IMR-90 (cell line): ENCODE results near the gene MERTK. TPM values are rescaled to one million over a fixed set of nuclear protein-coding genes. Genes with fewer than 3 reads are reported as not detected.

ENCODE experiments used
- ATAC-seq: fragments of 200-7000 bp; cut with Tn5 transposase; 2 replicates; pipeline ENCODE4 v1.9.1; 2020; ENCODE audit warnings: low read depth, mild to moderate bottlenecking, moderate library complexity
- BruUV-seq: library from RNA; stranded (reverse); fragments of 400-500 nt; replicated peaks from 2 replicates; lab custom pipeline; 2021; lab: Mats Ljungman, UMichigan
- CTCF ChIA-PET: fragments of 300-600 bp; formaldehyde crosslinking; extraction: SDS; loops from one replicate; lab custom pipeline; 2021; ENCODE audit warnings: antibody characterized with exemption; lab: Yijun Ruan, JAX
- POLR2A ChIA-PET: fragments of 300-600 bp; sonication (Branson Sonifier 250); formaldehyde crosslinking; loops from one replicate; lab custom pipeline; 2022; ENCODE audit warnings: antibody characterized with exemption; ENCODE audit not compliant: unreplicated experiment; lab: Charles Lee
- DNase-seq: peaks from one replicate; pipeline ENCODE4 v3.0.0; 2013
- H2AFZ ChIP-seq: replicated peaks from 2 replicates; pipeline ENCODE3; 2013; ENCODE audit warnings: low read length, mild to moderate bottlenecking; ENCODE audit not compliant: poor library complexity
- H2AK5ac ChIP-seq: 2 replicates; pipeline ENCODE4 v1.6.1; 2013; ENCODE audit warnings: low read depth, low read length, inconsistent platforms
- H2AK9ac ChIP-seq: replicated peaks from 2 replicates; pipeline ENCODE3; 2013; ENCODE audit warnings: mild to moderate bottlenecking, low read depth, low read length, moderate library complexity; ENCODE audit not compliant: poor library complexity
- H2BK120ac ChIP-seq: 2 replicates; pipeline ENCODE4 v1.6.1; 2013; ENCODE audit warnings: low read depth, low read length, inconsistent platforms
- H2BK15ac ChIP-seq: 3 replicates; pipeline ENCODE4 v1.6.1; 2013; ENCODE audit warnings: low read depth, low read length, inconsistent platforms
- H2BK20ac ChIP-seq: 2 replicates; pipeline ENCODE4 v1.6.1; 2013; ENCODE audit warnings: low read depth, mild to moderate bottlenecking, inconsistent platforms, low read length, moderate library complexity
- H2BK5ac ChIP-seq: 2 replicates; pipeline ENCODE4 v1.6.1; 2013; ENCODE audit warnings: mild to moderate bottlenecking, low read depth, low read length, inconsistent platforms; ENCODE audit not compliant: poor library complexity, severe bottlenecking
- H3K14ac ChIP-seq: replicated peaks from 2 replicates; pipeline ENCODE4 v1.6.1; 2013; ENCODE audit warnings: low read depth, low read length, inconsistent platforms
- H3K18ac ChIP-seq: 2 replicates; pipeline ENCODE4 v1.6.1; 2013; ENCODE audit warnings: low read depth, low read length, control low read depth
- H3K23ac ChIP-seq: 2 replicates; pipeline ENCODE4 v1.6.1; 2013; ENCODE audit warnings: low read depth, low read length, inconsistent platforms
- H3K27ac ChIP-seq: 2 replicates; pipeline ENCODE4 v1.5.1; 2013; ENCODE audit warnings: mild to moderate bottlenecking, control low read depth, low read length; ENCODE audit not compliant: insufficient read depth
- H3K27me3 ChIP-seq: 2 replicates; pipeline ENCODE4 v1.6.1; 2013; ENCODE audit warnings: low read length; ENCODE audit not compliant: control insufficient read depth, insufficient read depth
- H3K36me3 ChIP-seq: 2 replicates; pipeline ENCODE4 v1.6.1; 2013; ENCODE audit warnings: low read length, mixed read lengths; ENCODE audit not compliant: control insufficient read depth, insufficient read depth
- H3K4ac ChIP-seq: 2 replicates; pipeline ENCODE4 v1.6.1; 2013; ENCODE audit warnings: low read depth, low read length, inconsistent platforms
- H3K4me1 ChIP-seq: 2 replicates; pipeline ENCODE4 v1.6.1; 2013; ENCODE audit warnings: low read length, mixed read lengths; ENCODE audit not compliant: control insufficient read depth, insufficient read depth
- H3K4me2 ChIP-seq: 2 replicates; pipeline ENCODE4 v1.6.1; 2013; ENCODE audit warnings: low read depth, mild to moderate bottlenecking, control low read depth, low read length, moderate library complexity
- H3K4me3 ChIP-seq: 2 replicates; pipeline ENCODE4 v1.5.1; 2013; ENCODE audit warnings: low read depth, mild to moderate bottlenecking, control low read depth, low read length, moderate library complexity; ENCODE audit not compliant: insufficient read depth
- H3K56ac ChIP-seq: 2 replicates; pipeline ENCODE4 v1.6.1; 2013; ENCODE audit warnings: low read length, inconsistent platforms; ENCODE audit not compliant: insufficient read depth; ENCODE audit errors: extremely low read depth
- H3K79me1 ChIP-seq, 2 experiments: 2 replicates each; pipeline ENCODE4 v1.6.1; 2013; ENCODE audit warnings: low read length in 2 of 2, inconsistent platforms in 1 of 2, low read depth in 1 of 2
- H3K9ac ChIP-seq: 2 replicates; pipeline ENCODE4 v1.6.1; 2013; ENCODE audit warnings: low read depth, low read length, control low read depth
- H3K9me1 ChIP-seq: 2 replicates; pipeline ENCODE4 v1.6.1; 2013; ENCODE audit warnings: low read length, inconsistent platforms; ENCODE audit not compliant: insufficient read depth
- H3K9me3 ChIP-seq: 2 replicates; pipeline ENCODE4 v1.6.1; 2013; ENCODE audit warnings: low read length; ENCODE audit not compliant: control insufficient read depth, insufficient read depth
- H4K20me1 ChIP-seq: 2 replicates; pipeline ENCODE4 v1.6.1; 2013; ENCODE audit warnings: low read length, inconsistent platforms; ENCODE audit not compliant: insufficient read depth
- H4K5ac ChIP-seq: 2 replicates; pipeline ENCODE4 v1.6.1; 2013; ENCODE audit warnings: mild to moderate bottlenecking, low read depth, low read length, control low read depth
- H4K8ac ChIP-seq, 2 experiments: 2 replicates each; pipeline ENCODE4 v1.6.1; 2013; ENCODE audit warnings: low read depth in 2 of 2, low read length in 2 of 2, control low read depth in 1 of 2, inconsistent platforms in 1 of 2
- H4K91ac ChIP-seq: 2 replicates; pipeline ENCODE4 v1.6.1; 2013; ENCODE audit warnings: low read depth, low read length, inconsistent platforms; ENCODE audit not compliant: insufficient read depth
- BHLHE40 ChIP-seq: fragments of 150-350 bp; IDR thresholded peaks from 2 replicates; pipeline ENCODE4 v1.6.1; 2016; ENCODE audit warnings: mild to moderate bottlenecking, low read depth, low read length
- CEBPB ChIP-seq: IDR thresholded peaks from 2 replicates; pipeline ENCODE4 v1.6.1; 2012; ENCODE audit warnings: low read depth, low read length, improper control_type of control experiment
- CHD1 ChIP-seq: IDR thresholded peaks from 2 replicates; pipeline ENCODE4 v1.6.1; 2012; ENCODE audit warnings: low read depth, low read length, improper control_type of control experiment
- ELK1 ChIP-seq: fragments of 150-350 bp; IDR thresholded peaks from 2 replicates; pipeline ENCODE4 v1.6.1; 2016; ENCODE audit warnings: low read depth, mild to moderate bottlenecking, low read length, moderate library complexity, borderline replicate concordance
- NFE2L2 ChIP-seq: fragments of 150-350 bp; IDR thresholded peaks from 2 replicates; pipeline ENCODE4 v1.6.1; 2016; ENCODE audit warnings: low read depth, mild to moderate bottlenecking, low read length
- RFX5 ChIP-seq: IDR thresholded peaks from 2 replicates; pipeline ENCODE4 v1.8.0; 2012; ENCODE audit warnings: low read depth, mild to moderate bottlenecking, low read length, moderate library complexity
- SMC3 ChIP-seq: fragments of 150-350 bp; IDR thresholded peaks from 2 replicates; pipeline ENCODE4 v1.6.1; 2016; ENCODE audit warnings: low read depth, mild to moderate bottlenecking, antibody characterized with exemption, low read length, moderate library complexity
- WGBS, 2 experiments: methylation state at CpG; one replicate each; pipeline versions ENCODE4 v1.1.5 to v1.1.7; 2013; ENCODE audit warnings: missing lambda C conversion rate in 2 of 2; ENCODE audit not compliant: insufficient read length in 1 of 2; ENCODE audit errors: extremely low coverage in 2 of 2; 5-methylcytosine and 5-hydroxymethylcytosine counted together
- dilution Hi-C: fragments of 300-500 bp; cut with HindIII; formaldehyde crosslinking; loops from one replicate; pipeline ENCODE4 v1.14.3; 2018; ENCODE audit warnings: low sequenced_read_pairs; ENCODE audit not compliant: unreplicated experiment
- in situ Hi-C: fragments of 300-500 bp; cut with MboI; formaldehyde crosslinking; loops from 3 replicates; pipeline ENCODE4 v1.14.3; 2019; ENCODE audit warnings: low sequenced_read_pairs, inconsistent platforms, mixed read lengths
- intact Hi-C: fragments of 100-400 bp; cut with micrococcal nuclease; formaldehyde crosslinking; loops from 2 replicates; pipeline ENCODE4 v1.10.0; 2022
- polyA plus RNA-seq, 3 experiments: library from polyadenylated mRNA; depleted of rRNA; stranded (reverse); fragments of >200 nt; gene quantifications; 2 replicates each; pipeline ENCODE4 v1.2.3, GENCODE V29; 2012; ENCODE audit warnings: low replicate concordance in 1 of 3
- total RNA-seq: library from RNA; depleted of rRNA; stranded (reverse); fragments of >200 nt; gene quantifications from 2 replicates; pipeline ENCODE4 v1.2.3, GENCODE V29; 2012
- TF ChIP-seq, protein P1 (sequence below): fragments of 150-350 bp; IDR thresholded peaks from 2 replicates; pipeline ENCODE4 v1.6.1; 2017; ENCODE audit warnings: mild to moderate bottlenecking, antibody characterized with exemption, low read length, low read depth
- TF ChIP-seq, protein P2 (sequence below): conservative IDR thresholded peaks from 2 replicates; pipeline ENCODE4 v1.5.1; 2012; ENCODE audit warnings: mild to moderate bottlenecking, low read depth, low read length, improper control_type of control experiment

The MERTK gene
- total and polyA plus RNA-seq, 2 of the 4 experiments (the other 2 are of a cell fraction), result 0.36 to 0.62 TPM

DNA sequence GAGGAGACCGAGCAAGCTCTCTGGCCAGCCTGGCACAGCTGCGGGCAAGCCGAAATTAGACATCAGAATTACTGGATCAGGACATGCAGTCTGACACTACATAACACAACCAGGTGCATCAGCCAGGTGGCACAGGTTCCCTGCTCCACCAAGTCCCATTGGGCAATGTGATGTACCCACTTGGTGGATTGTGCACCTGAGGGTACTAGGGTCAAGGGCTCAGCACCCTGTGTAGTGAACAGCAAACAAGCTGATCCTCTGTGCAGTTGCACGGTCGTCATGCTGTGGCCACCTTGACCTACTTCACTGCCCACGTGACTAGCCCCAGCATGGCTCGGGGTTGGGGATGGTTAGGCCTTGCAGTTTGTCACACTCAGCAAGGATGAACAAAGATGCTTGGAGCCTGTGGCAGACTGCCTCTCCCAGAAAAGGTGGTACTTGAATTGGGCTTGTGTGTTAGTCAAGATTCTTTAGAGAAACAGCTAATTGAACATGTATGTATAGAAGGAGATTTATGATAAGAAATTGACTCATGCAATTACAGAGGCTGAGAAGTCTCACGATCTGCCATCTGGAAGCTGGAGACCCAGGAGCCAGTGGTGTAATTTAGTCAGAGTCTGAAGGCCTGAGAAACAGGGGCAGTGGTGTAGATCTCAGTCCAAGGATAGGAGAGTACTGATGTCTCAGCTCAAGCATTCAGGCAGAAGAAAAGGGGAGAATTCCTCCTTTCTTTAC lies 85.2 kb downstream of the MERTK start:
- Histone ChIP-seq H3K9ac (no peak overlapping the region), H2BK120ac (no peak overlapping the region), H2AK9ac (no peak overlapping the region), H3K4me1 (no peaks in the 10 kb centered on the region), H3K27ac (no peak overlapping the region), H3K79me1 (no peaks in the 10 kb centered on the region), H2BK15ac (no peak overlapping the region), H4K91ac (no peak overlapping the region), H2BK5ac (no peak overlapping the region), H2AFZ (no peak overlapping the region), H3K4ac (no peak overlapping the region), H3K56ac (no peak overlapping the region), H3K9me3 (no peaks in the 10 kb centered on the region), H3K23ac (no peak overlapping the region), H3K36me3 (no peaks in the 10 kb centered on the region), H2AK5ac (no peak overlapping the region), H3K4me2 (no peak overlapping the region), H4K5ac (no peak overlapping the region), H4K20me1 (no peaks in the 10 kb centered on the region), H2BK20ac (no peak overlapping the region), H3K4me3 (no peak overlapping the region), H3K18ac (no peak overlapping the region), H3K9me1 (no peaks in the 10 kb centered on the region), H3K14ac (no peak overlapping the region), H3K27me3 (peaks cover 15% of the 10 kb centered on the region), H4K8ac (no peak overlapping the region)
- dilution Hi-C loops, result no loop called here
- ChIA-PET POLR2A (no interaction called here), CTCF (no interaction called here)
- TF ChIP-seq ELK1 (no peak), NFE2L2 (no peak), RFX5 (no peak), SMC3 (no peak), CEBPB (no peak), CHD1 (no peak), BHLHE40 (no peak)
- TF ChIP-seq, protein P1, sequence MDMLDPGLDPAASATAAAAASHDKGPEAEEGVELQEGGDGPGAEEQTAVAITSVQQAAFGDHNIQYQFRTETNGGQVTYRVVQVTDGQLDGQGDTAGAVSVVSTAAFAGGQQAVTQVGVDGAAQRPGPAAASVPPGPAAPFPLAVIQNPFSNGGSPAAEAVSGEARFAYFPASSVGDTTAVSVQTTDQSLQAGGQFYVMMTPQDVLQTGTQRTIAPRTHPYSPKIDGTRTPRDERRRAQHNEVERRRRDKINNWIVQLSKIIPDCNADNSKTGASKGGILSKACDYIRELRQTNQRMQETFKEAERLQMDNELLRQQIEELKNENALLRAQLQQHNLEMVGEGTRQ, result no peak
- TF ChIP-seq, protein P2, sequence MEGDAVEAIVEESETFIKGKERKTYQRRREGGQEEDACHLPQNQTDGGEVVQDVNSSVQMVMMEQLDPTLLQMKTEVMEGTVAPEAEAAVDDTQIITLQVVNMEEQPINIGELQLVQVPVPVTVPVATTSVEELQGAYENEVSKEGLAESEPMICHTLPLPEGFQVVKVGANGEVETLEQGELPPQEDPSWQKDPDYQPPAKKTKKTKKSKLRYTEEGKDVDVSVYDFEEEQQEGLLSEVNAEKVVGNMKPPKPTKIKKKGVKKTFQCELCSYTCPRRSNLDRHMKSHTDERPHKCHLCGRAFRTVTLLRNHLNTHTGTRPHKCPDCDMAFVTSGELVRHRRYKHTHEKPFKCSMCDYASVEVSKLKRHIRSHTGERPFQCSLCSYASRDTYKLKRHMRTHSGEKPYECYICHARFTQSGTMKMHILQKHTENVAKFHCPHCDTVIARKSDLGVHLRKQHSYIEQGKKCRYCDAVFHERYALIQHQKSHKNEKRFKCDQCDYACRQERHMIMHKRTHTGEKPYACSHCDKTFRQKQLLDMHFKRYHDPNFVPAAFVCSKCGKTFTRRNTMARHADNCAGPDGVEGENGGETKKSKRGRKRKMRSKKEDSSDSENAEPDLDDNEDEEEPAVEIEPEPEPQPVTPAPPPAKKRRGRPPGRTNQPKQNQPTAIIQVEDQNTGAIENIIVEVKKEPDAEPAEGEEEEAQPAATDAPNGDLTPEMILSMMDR, result no peak
- no TSS peak for BruUV-seq
- ATAC-seq (no peak), DNase-seq (peak; percentile 19)
- 40% methylated on average over 3 of the region's 8 CpGs; no CpG with 5 or more reads in 1 of the 2 experiments for WGBS, 2 experiments
- intact Hi-C loops, result no loop called here
- in situ Hi-C loops, result no loop called here
